Vagina (tissue), 2 donors: ENCODE measurements around the gene IKZF3. TPM values are rescaled to one million over a fixed set of nuclear protein-coding genes. Genes with fewer than 3 reads are reported as not detected.
A peak's percentile ranks its signal among the peaks of the same experiment; 100 is the strongest.

Experiments
- DNase-seq, 2 donors: peaks; one replicate each; pipeline ENCODE4 v3.0.0-alpha.2; 2017; ENCODE audit errors: extremely low spot score in 2 of 2
- H3K27ac ChIP-seq: fragments of 200-600 bp; sonication (generic); one replicate; pipeline ENCODE4 v1.5.1; 2019
- H3K27me3 ChIP-seq: fragments of 200-600 bp; sonication (generic); one replicate; pipeline ENCODE4 v1.5.1; 2019
- H3K36me3 ChIP-seq, 2 donors: fragments of 200-600 bp; sonication (generic); one replicate each; pipeline ENCODE4 v1.5.1; 2017 to 2019
- H3K4me1 ChIP-seq: fragments of 200-600 bp; sonication (generic); one replicate; pipeline ENCODE4 v1.5.1; 2019
- H3K4me3 ChIP-seq, 2 donors: fragments of 200-600 bp; sonication (generic); 1 replicate in 1 of 2; 2 replicates in 1 of 2; pipeline ENCODE4 v1.5.1; 2016 to 2019
- H3K9me3 ChIP-seq: fragments of 200-600 bp; sonication (generic); one replicate; pipeline ENCODE4 v1.5.1; 2019
- POLR2A ChIP-seq, 2 donors: fragments of 450-650 bp; IDR thresholded peaks; one replicate each; pipeline ENCODE4 v1.6.1; 2017; ENCODE audit warnings: antibody characterized with exemption in 2 of 2, mild to moderate bottlenecking in 2 of 2, moderate library complexity in 2 of 2
- POLR2AphosphoS5 ChIP-seq, 2 donors: sonication (generic); formaldehyde crosslinking; IDR thresholded peaks; one replicate each; pipeline ENCODE4 v1.9.0; 2017; ENCODE audit warnings: antibody characterized with exemption in 2 of 2, mild to moderate bottlenecking in 2 of 2, low read depth in 1 of 2; ENCODE audit not compliant: insufficient read depth in 1 of 2
- intact Hi-C: fragments of 100-400 bp; cut with DNase I; formaldehyde crosslinking; loops from one replicate; pipeline ENCODE4 v1.15.1; 2023
- total RNA-seq: library from RNA; depleted of rRNA; stranded (reverse); fragments of >200 nt; gene quantifications from one replicate; pipeline ENCODE4 v1.2.3, GENCODE V29; 2016
- TF ChIP-seq, protein P1 (sequence below), 3 experiments: fragments of 450-650 bp in 2 of 3; fragments of 200-600 bp in 1 of 3; sonication (generic) in 1 of 3; IDR thresholded peaks; one replicate each; pipeline ENCODE4 v1.5.1; 2017 to 2019; ENCODE audit warnings: antibody characterized with exemption in 3 of 3, mild to moderate bottlenecking in 2 of 3, moderate library complexity in 2 of 3

Gene IKZF3
- total RNA-seq, 1 donor from 2014 or later: 5.9 TPM

DNA sequence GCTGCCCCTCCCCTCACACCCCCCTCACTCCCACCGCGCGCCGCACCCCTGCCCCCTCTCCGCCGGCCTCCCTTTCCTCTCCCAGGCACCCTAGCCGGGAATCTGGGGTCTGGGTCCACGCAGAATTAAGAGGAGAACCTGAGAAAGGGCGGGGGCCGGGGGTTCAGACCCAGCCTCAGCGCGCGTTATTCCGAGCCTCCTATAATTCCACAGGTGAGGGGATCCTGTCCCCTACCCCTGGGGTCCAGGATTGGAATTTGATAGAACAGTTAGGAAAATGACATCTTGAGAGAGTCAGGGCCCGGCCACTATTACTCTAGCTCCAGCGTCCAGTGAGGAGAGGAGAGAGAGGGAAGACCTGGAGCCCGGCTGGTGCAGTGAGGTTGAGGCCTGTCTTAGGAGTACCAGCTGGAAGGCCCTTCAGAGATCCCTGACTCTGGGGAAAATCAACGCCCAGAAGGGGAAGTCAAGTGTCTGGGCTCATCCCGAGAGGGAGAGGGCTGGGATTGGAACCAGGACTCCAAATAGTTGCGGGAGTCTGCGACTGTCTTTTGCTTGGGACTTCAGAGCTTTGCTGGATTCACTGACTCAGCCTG is 109.1 kb downstream of the IKZF3 start:
- intact Hi-C loops: loop anchor here (5.0 kb wide), 1 partner anchor 133 kb away; no protein-coding TSS in a partner anchor
- Histone ChIP-seq H3K27me3 (no peaks in the 10 kb centered on the region), H3K27ac (peak overlapping the region; percentile 94), H3K9me3 (no peaks in the 10 kb centered on the region), H3K36me3 (no peaks in the 10 kb centered on the region), H3K4me3 (peak overlapping the region; percentile 74 to 77), H3K4me1 (peaks cover 27% of the 10 kb centered on the region)
- DNase-seq: no peak
- TF ChIP-seq POLR2AphosphoS5 (IDR thresholded peaks at IDR 0.05; ENCODE audit: insufficient read depth in 1 of 2, low read depth in 1 of 2) (no peak), POLR2A (IDR thresholded peaks at IDR 0.05) (no peak)
- TF ChIP-seq, protein P1, sequence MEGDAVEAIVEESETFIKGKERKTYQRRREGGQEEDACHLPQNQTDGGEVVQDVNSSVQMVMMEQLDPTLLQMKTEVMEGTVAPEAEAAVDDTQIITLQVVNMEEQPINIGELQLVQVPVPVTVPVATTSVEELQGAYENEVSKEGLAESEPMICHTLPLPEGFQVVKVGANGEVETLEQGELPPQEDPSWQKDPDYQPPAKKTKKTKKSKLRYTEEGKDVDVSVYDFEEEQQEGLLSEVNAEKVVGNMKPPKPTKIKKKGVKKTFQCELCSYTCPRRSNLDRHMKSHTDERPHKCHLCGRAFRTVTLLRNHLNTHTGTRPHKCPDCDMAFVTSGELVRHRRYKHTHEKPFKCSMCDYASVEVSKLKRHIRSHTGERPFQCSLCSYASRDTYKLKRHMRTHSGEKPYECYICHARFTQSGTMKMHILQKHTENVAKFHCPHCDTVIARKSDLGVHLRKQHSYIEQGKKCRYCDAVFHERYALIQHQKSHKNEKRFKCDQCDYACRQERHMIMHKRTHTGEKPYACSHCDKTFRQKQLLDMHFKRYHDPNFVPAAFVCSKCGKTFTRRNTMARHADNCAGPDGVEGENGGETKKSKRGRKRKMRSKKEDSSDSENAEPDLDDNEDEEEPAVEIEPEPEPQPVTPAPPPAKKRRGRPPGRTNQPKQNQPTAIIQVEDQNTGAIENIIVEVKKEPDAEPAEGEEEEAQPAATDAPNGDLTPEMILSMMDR (IDR thresholded peaks at IDR 0.05): no peak

DNA sequence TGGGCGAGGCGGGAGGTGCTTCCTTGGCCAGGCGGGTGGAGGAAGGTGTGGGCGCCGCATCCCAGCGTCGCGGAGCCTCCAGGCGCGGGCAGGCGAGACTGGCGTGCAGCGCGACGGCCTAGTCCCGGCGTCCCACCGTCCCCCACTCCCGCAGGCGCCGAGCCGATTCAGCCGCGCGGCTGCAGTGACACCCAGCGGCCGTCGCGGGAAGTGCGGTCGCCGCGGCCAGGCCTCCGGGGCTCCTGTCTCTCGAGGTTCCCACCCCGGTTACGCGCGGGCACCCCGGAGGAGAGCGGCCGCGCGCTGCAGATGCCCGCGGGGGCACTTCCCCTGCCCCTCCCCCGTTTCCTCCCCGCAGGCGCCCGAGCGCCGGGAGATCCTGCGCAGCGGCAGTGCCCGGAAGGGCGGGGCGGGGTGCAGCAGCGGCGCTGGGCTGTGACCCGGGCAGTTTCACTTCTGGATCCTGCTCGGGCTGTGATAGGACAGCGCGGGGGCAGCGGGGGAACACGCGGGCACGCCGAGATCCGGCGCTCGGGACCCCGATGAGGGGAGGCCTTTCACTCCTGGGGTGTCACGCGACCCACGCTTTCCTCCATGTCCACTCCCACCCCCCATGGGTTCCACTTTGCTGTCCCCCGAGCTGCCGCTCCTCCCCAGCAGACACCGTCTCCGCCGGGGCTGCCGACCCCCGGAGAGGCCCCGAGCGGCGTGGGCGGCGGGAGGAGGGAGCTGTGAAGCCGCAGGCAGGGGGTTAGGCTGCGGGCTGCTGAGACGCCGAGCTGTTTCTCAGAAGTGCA is 109.8 kb downstream of the IKZF3 start:
- DNase-seq: no peak
- Histone ChIP-seq H3K4me1 (peaks cover 27% of the 10 kb centered on the region), H3K27me3 (no peaks in the 10 kb centered on the region), H3K36me3 (no peaks in the 10 kb centered on the region), H3K4me3 (peak overlapping the region; percentile 74 to 77), H3K27ac (peak overlapping the region; percentile 94), H3K9me3 (no peaks in the 10 kb centered on the region)
- intact Hi-C loops: loop anchor here (5.0 kb wide), 1 partner anchor 132 kb away; no protein-coding TSS in a partner anchor
- TF ChIP-seq POLR2AphosphoS5 (IDR thresholded peaks at IDR 0.05; ENCODE audit: insufficient read depth in 1 of 2, low read depth in 1 of 2): peak; percentile 57 to 85
- TF ChIP-seq, protein P1 (IDR thresholded peaks at IDR 0.05): peak; percentile 94 to 100 (median 95)
- peak in 1 of 2 donors; percentile 50 for TF ChIP-seq POLR2A (IDR thresholded peaks at IDR 0.05)

GRCh38 chr17:39753514-39754160 is 110.5 kb downstream of the IKZF3 start:
- Histone ChIP-seq H3K9me3 (no peaks in the 10 kb centered on the region), H3K4me3 (peak overlapping the region; percentile 74 to 77), H3K27me3 (no peaks in the 10 kb centered on the region), H3K4me1 (peaks cover 27% of the 10 kb centered on the region), H3K27ac (peak overlapping the region; percentile 94), H3K36me3 (no peaks in the 10 kb centered on the region)
- intact Hi-C loops: loop anchor here (5.0 kb wide), 1 partner anchor 131 kb away; no protein-coding TSS in a partner anchor
- no peak for TF ChIP-seq POLR2A (IDR thresholded peaks at IDR 0.05)
- no peak for TF ChIP-seq POLR2AphosphoS5 (IDR thresholded peaks at IDR 0.05; ENCODE audit: insufficient read depth in 1 of 2, low read depth in 1 of 2)
- TF ChIP-seq, protein P1 (IDR thresholded peaks at IDR 0.05): no peak
- no peak for DNase-seq

GRCh38 chr17:39752241-39752881 is 111.8 kb downstream of the IKZF3 start:
- H3K27me3 ChIP-seq: no peaks in the 10 kb centered on the region
- intact Hi-C loops: loop anchor here (5.0 kb wide), 1 partner anchor 130 kb away; no protein-coding TSS in a partner anchor
- peaks cover 27% of the 10 kb centered on the region for H3K4me1 ChIP-seq
- H3K27ac ChIP-seq: no peak overlapping the region
- H3K9me3 ChIP-seq: no peaks in the 10 kb centered on the region
- H3K36me3 ChIP-seq: no peaks in the 10 kb centered on the region
- DNase-seq: no peak
- TF ChIP-seq POLR2A (IDR thresholded peaks at IDR 0.05) (no peak), POLR2AphosphoS5 (IDR thresholded peaks at IDR 0.05; ENCODE audit: insufficient read depth in 1 of 2, low read depth in 1 of 2) (no peak)
- TF ChIP-seq, protein P1 (IDR thresholded peaks at IDR 0.05): no peak
- no peak overlapping the region for H3K4me3 ChIP-seq
